ENCODE data around the gene DIRAS1. TPM values are rescaled to one million over a fixed set of nuclear protein-coding genes. Genes with fewer than 3 reads are reported as not detected.

Gene DIRAS1
- total and polyA plus RNA-seq, 2 of the 8 experiments (the other 6 are each of a cell fraction or from before 2014, with no cell fraction given): 20.2 to 22.3 TPM

- WGBS, 2 experiments (ENCODE audit: extremely low coverage in 1 of 2, insufficient coverage in 1 of 2, insufficient read length in 1 of 2, insufficient replicate concordance in 2 of 2, low coverage in 1 of 2, low lambda C conversion rate in 2 of 2, missing lambda C conversion rate in 1 of 2): 87% methylated on average over 20 of the region's 20 CpGs; no CpG with 5 or more reads in 1 of the 2 experiments
- no peak overlapping the region for H4K5ac ChIP-seq (ENCODE audit: insufficient read length, low read depth, low read length)
- H3K18ac ChIP-seq (ENCODE audit: extremely low read depth, low read length): no peak overlapping the region; the same call in 1 of the 2 replicates
- H4K91ac ChIP-seq (replicated peaks; ENCODE audit: insufficient read length, low read length): no peak overlapping the region
- H3K4me3 ChIP-seq (ENCODE audit: extremely low read depth in 1 of 4, insufficient read depth in 2 of 4, low read depth in 3 of 4, low read length in 4 of 4): no peak overlapping the region
- H3K79me1 ChIP-seq (ENCODE audit: low read depth, low read length): no peaks in the 10 kb centered on the region
- H3K36me3 ChIP-seq (ENCODE audit: control insufficient read depth in 2 of 4, insufficient read depth in 4 of 4, low read length in 3 of 4): no peaks in the 10 kb centered on the region; a peak in 1 of 8 replicates
- H2BK12ac ChIP-seq (ENCODE audit: low read depth, low read length): no peak overlapping the region
- H3K27me3 ChIP-seq (replicated peaks in 1 of 4; ENCODE audit: control insufficient read depth in 3 of 4, extremely low read depth in 1 of 4, insufficient read depth in 3 of 4, low read length in 3 of 4): no peaks in the 10 kb centered on the region; a peak in 2 of 7 replicates
- no peak overlapping the region for H4K8ac ChIP-seq (ENCODE audit: extremely low read depth, insufficient read depth, low read length)
- no peak for DNase-seq (ENCODE audit: low read depth in 1 of 2, low spot score in 2 of 2)
- no peaks in the 10 kb centered on the region for H3K79me2 ChIP-seq (ENCODE audit: control insufficient read depth in 1 of 2, insufficient read depth in 2 of 2, low read length in 2 of 2)
- no peak overlapping the region for H3K9ac ChIP-seq (replicated peaks in 1 of 4; ENCODE audit: extremely low read depth in 1 of 4, low read depth in 3 of 4, low read length in 3 of 4)
- no peak overlapping the region for H3K27ac ChIP-seq (ENCODE audit: low read depth, low read length)
- POLR2A ChIA-PET (ENCODE audit: partially characterized antibody): no interaction called here
- H3K4me2 ChIP-seq (ENCODE audit: insufficient read depth in 1 of 2, low read depth in 2 of 2, low read length in 2 of 2): no peak overlapping the region
- no peaks in the 10 kb centered on the region; a peak in 1 of 7 replicates for H3K4me1 ChIP-seq (replicated peaks in 1 of 4; ENCODE audit: control insufficient read depth in 3 of 4, insufficient read depth in 4 of 4, low read length in 3 of 4)
- no peak overlapping the region for H2BK20ac ChIP-seq (ENCODE audit: low read length)
- FAIRE-seq: no peak
- no peaks in the 10 kb centered on the region for H3K23me2 ChIP-seq (ENCODE audit: low read depth, low read length)
- H2BK15ac ChIP-seq (ENCODE audit: low read length): no peak overlapping the region
- H3K23ac ChIP-seq (ENCODE audit: insufficient read length): no peak overlapping the region
- no peak overlapping the region for H2BK120ac ChIP-seq (replicated peaks; ENCODE audit: low read depth, low read length)
- CTCF ChIA-PET (ENCODE audit: partially characterized antibody): interaction anchor here (0.6 to 1.3 kb wide), 4 partner anchors 9 to 121 kb away, joined by 3 to 6 read pairs (median 3); no protein-coding TSS in a partner anchor
- no peaks in the 10 kb centered on the region for H3K9me3 ChIP-seq (ENCODE audit: insufficient read depth in 2 of 2, low read depth in 1 of 2, low read length in 1 of 2)
- no peak overlapping the region for H2BK5ac ChIP-seq (ENCODE audit: low read depth, low read length)
- H3K4ac ChIP-seq (replicated peaks; ENCODE audit: insufficient read length, low read depth, low read length): no peak overlapping the region
- H3K56ac ChIP-seq (replicated peaks; ENCODE audit: insufficient read length, low read depth, low read length): no peak overlapping the region
- no peaks in the 10 kb centered on the region for H4K20me1 ChIP-seq (replicated peaks in 1 of 2; ENCODE audit: control insufficient read depth in 1 of 2, insufficient read depth in 2 of 2, low read length in 2 of 2)
- H2AK5ac ChIP-seq (ENCODE audit: low read depth, low read length): no peak overlapping the region
- no peak overlapping the region for H2AFZ ChIP-seq (ENCODE audit: low read length)
- no peak overlapping the region for H3K14ac ChIP-seq (ENCODE audit: insufficient read length)
- TF ChIP-seq RXRA (IDR thresholded peaks at IDR 0.05; ENCODE audit: insufficient read depth, low read depth, low read length) (no peak), SP2 (IDR thresholded peaks at IDR 0.05; ENCODE audit: low read length) (no peak), NANOG (IDR thresholded peaks at IDR 0.05; ENCODE audit: insufficient read depth, low read depth, low read length, poor library complexity, severe bottlenecking) (no peak), CTBP2 (IDR thresholded peaks at IDR 0.05; ENCODE audit: borderline replicate concordance, insufficient read depth, insufficient read length, low read length) (no peak), JUND (IDR thresholded peaks at IDR 0.05; ENCODE audit: low read length) (no peak), ZNF274 (IDR thresholded peaks at IDR 0.05; ENCODE audit: borderline replicate concordance, extremely low read depth, low read length) (no peak), RNF2 (IDR thresholded peaks at IDR 0.05; ENCODE audit: borderline replicate concordance, low read depth, low read length, missing control alignments, poor library complexity, severe bottlenecking) (no peak), BACH1 (IDR thresholded peaks at IDR 0.05; ENCODE audit: low read length) (no peak), CBX8 (IDR thresholded peaks at IDR 0.05; ENCODE audit: borderline replicate concordance, low read depth, low read length) (no peak), GTF2F1 (IDR thresholded peaks at IDR 0.05; ENCODE audit: borderline replicate concordance, low read depth, low read length) (no peak), EP300 (IDR thresholded peaks at IDR 0.05; ENCODE audit: borderline replicate concordance in 1 of 2, low read depth in 2 of 2, low read length in 2 of 2) (no peak), SIX5 (IDR thresholded peaks at IDR 0.05; ENCODE audit: low read depth, low read length) (no peak), SIN3A (conservative IDR thresholded peaks at IDR 0.05 in 1 of 2, IDR thresholded peaks at IDR 0.05 in 1 of 2; ENCODE audit: low read depth in 1 of 2, low read length in 2 of 2) (no peak)
These were observed 37.7 kb downstream of the DIRAS1 start for GRCh38 chr19:2683430-2684003.

Measured in H1 (cell line).